PC-3 (cell line): Measurements from ENCODE around the gene ADAMTS17. TPM values are rescaled to one million over a fixed set of nuclear protein-coding genes. Genes with fewer than 3 reads are reported as not detected.

Experiments
- ATAC-seq: fragments of 200-7000 bp; cut with Tn5 transposase; 2 replicates; pipeline ENCODE4 v1.9.1; 2020; ENCODE audit warnings: mild to moderate bottlenecking, moderate library complexity
- BruUV-seq: library from RNA; stranded (reverse); fragments of 400-500 nt; replicated peaks from 2 replicates; lab custom pipeline; 2021; lab: Mats Ljungman, UMichigan
- CTCF ChIA-PET: fragments of 300-600 bp; sonication (Branson Sonifier 250); formaldehyde crosslinking; loops from one replicate; lab custom pipeline; 2022; ENCODE audit warnings: antibody characterized with exemption; lab: Charles Lee
- POLR2A ChIA-PET: fragments of 300-600 bp; sonication (Branson Sonifier 250); formaldehyde crosslinking; loops from one replicate; lab custom pipeline; 2022; ENCODE audit warnings: antibody characterized with exemption; ENCODE audit not compliant: unreplicated experiment; lab: Charles Lee
- DNase-seq: peaks from one replicate; pipeline ENCODE4 v3.0.0-alpha.2; 2015
- H2AFZ ChIP-seq: fragments of 300-600 bp; sonication (generic); 2 replicates; pipeline ENCODE4 v1.6.0; 2016; ENCODE audit warnings: antibody characterized with exemption, low read length
- H3F3A ChIP-seq: fragments of 300-600 bp; sonication (generic); one replicate; pipeline ENCODE4 v1.6.0; 2017; ENCODE audit warnings: antibody characterized with exemption, low read length, control low read depth, mild to moderate bottlenecking; ENCODE audit not compliant: unreplicated experiment
- H3K27ac ChIP-seq: fragments of 300-600 bp; sonication (generic); 2 replicates; pipeline ENCODE4 v1.5.1; 2016; ENCODE audit warnings: mild to moderate bottlenecking, low read length
- H3K27me3 ChIP-seq: fragments of 300-600 bp; sonication (generic); 2 replicates; pipeline ENCODE4 v1.6.1; 2016; ENCODE audit warnings: low read length, mixed read lengths
- H3K36me3 ChIP-seq: fragments of 300-600 bp; sonication (generic); 2 replicates; pipeline ENCODE4 v1.6.1; 2016; ENCODE audit warnings: low read depth, mixed run types, low read length, mixed read lengths
- H3K4me1 ChIP-seq: fragments of 300-600 bp; sonication (generic); 2 replicates; pipeline ENCODE4 v1.5.1; 2016; ENCODE audit warnings: low read length; ENCODE audit not compliant: insufficient read depth
- H3K4me2 ChIP-seq: fragments of 300-600 bp; sonication (generic); 2 replicates; pipeline ENCODE4 v1.6.0; 2016; ENCODE audit warnings: low read length
- H3K4me3 ChIP-seq: fragments of 300-600 bp; sonication (generic); 2 replicates; pipeline ENCODE4 v1.5.1; 2016; ENCODE audit warnings: mild to moderate bottlenecking, low read length, mixed read lengths
- H3K79me2 ChIP-seq: fragments of 300-600 bp; sonication (generic); 2 replicates; pipeline ENCODE4 v1.6.1; 2017; ENCODE audit warnings: low read length, mixed read lengths
- H3K9ac ChIP-seq: fragments of 300-600 bp; sonication (generic); 2 replicates; pipeline ENCODE4 v1.6.0; 2016; ENCODE audit warnings: mild to moderate bottlenecking, low read length
- H3K9me2 ChIP-seq: fragments of 300-600 bp; sonication (generic); replicated peaks from 2 replicates; pipeline ENCODE4 v1.6.1; 2016; ENCODE audit warnings: mixed run types, low read length, mixed read lengths
- H3K9me3 ChIP-seq: fragments of 300-600 bp; sonication (generic); 2 replicates; pipeline ENCODE4 v1.6.1; 2016; ENCODE audit warnings: low read length, mixed read lengths
- H4K20me1 ChIP-seq: fragments of 300-600 bp; sonication (generic); 2 replicates; pipeline ENCODE4 v1.6.1; 2016; ENCODE audit warnings: low read length, mixed read lengths
- CTCF ChIP-seq: fragments of 300-600 bp; sonication (generic); conservative IDR thresholded peaks from 2 replicates; pipeline ENCODE4 v1.5.1; 2017; ENCODE audit warnings: antibody characterized with exemption, low read depth, mild to moderate bottlenecking, low read length
- EZH2 ChIP-seq: fragments of 300-600 bp; sonication (generic); IDR thresholded peaks from one replicate; pipeline ENCODE4 v1.6.1; 2017; ENCODE audit warnings: antibody characterized with exemption, mild to moderate bottlenecking, low read length; ENCODE audit not compliant: unreplicated experiment
- EZH2phosphoT487 ChIP-seq: fragments of 300-600 bp; sonication (generic); IDR thresholded peaks from 2 replicates; pipeline ENCODE4 v1.6.1; 2018; ENCODE audit warnings: mild to moderate bottlenecking, antibody characterized with exemption, low read length, borderline replicate concordance
- intact Hi-C: fragments of 100-400 bp; cut with micrococcal nuclease; formaldehyde crosslinking; loops from 2 replicates; pipeline ENCODE4 v1.9.0; 2023
- total RNA-seq: library from RNA; depleted of rRNA; stranded (reverse); fragments of >200 nt; gene quantifications from 2 replicates; pipeline ENCODE4 v1.2.3, GENCODE V29; 2014

Gene ADAMTS17
- total RNA-seq, 1 experiment from 2014 or later: 6.9 TPM

GRCh38 chr15:100279446-100279845 lies 62.3 kb downstream of the ADAMTS17 start:
- no peak for DNase-seq
- Histone ChIP-seq H3F3A (no peaks in the 10 kb centered on the region), H3K9ac (no peak overlapping the region), H4K20me1 (no peaks in the 10 kb centered on the region), H3K4me2 (no peak overlapping the region), H3K27me3 (no peaks in the 10 kb centered on the region), H3K36me3 (no peaks in the 10 kb centered on the region), H3K79me2 (no peaks in the 10 kb centered on the region), H3K4me3 (no peak overlapping the region), H3K9me3 (no peaks in the 10 kb centered on the region), H2AFZ (no peak overlapping the region), H3K9me2 (no peaks in the 10 kb centered on the region), H3K27ac (no peak overlapping the region), H3K4me1 (peaks cover 13% of the 10 kb centered on the region)
- CTCF ChIA-PET: no interaction called here
- TF ChIP-seq EZH2phosphoT487 (no peak), CTCF (no peak), EZH2 (no peak)
- POLR2A ChIA-PET: no interaction called here
- no TSS peak for BruUV-seq
- intact Hi-C loops: no loop called here
- no peak for ATAC-seq

GRCh38 chr15:100278596-100279380 lies 63.0 kb downstream of the ADAMTS17 start:
- Histone ChIP-seq H3K4me2 (no peak overlapping the region), H3K9me2 (no peaks in the 10 kb centered on the region), H3K27ac (no peak overlapping the region), H4K20me1 (no peaks in the 10 kb centered on the region), H3K4me1 (peaks cover 7% of the 10 kb centered on the region), H3K27me3 (no peaks in the 10 kb centered on the region), H3K36me3 (no peaks in the 10 kb centered on the region), H3K9me3 (no peaks in the 10 kb centered on the region), H2AFZ (no peak overlapping the region), H3K4me3 (no peak overlapping the region), H3F3A (no peaks in the 10 kb centered on the region), H3K9ac (no peak overlapping the region), H3K79me2 (no peaks in the 10 kb centered on the region)
- ATAC-seq: no peak
- DNase-seq: no peak
- ChIA-PET POLR2A (no interaction called here), CTCF (no interaction called here)
- no TSS peak for BruUV-seq
- intact Hi-C loops: no loop called here
- TF ChIP-seq EZH2phosphoT487: no peak
- no peak for TF ChIP-seq EZH2
- no peak for TF ChIP-seq CTCF
